Measurements from ENCODE around the gene HRH4. TPM values are rescaled to one million over a fixed set of nuclear protein-coding genes. Genes with fewer than 3 reads are reported as not detected.

The HRH4 gene
- total and polyA plus RNA-seq, 2 of the 13 experiments (the other 11 are each of a cell fraction or from before 2014, with no cell fraction given) = not detected

- TF ChIP-seq U2AF2 (IDR thresholded peaks at IDR 0.05; ENCODE audit: low read depth, low read length) (no peak), ISX (CRISPR knock-in tag; conservative IDR thresholded peaks at IDR 0.05) (no peak), SP2 (CRISPR knock-in tag; IDR thresholded peaks at IDR 0.05) (no peak), KDM2A (CRISPR knock-in tag; IDR thresholded peaks at IDR 0.05; ENCODE audit: borderline replicate concordance, low read depth) (peak; percentile 58), ZNF256 (CRISPR knock-in tag; conservative IDR thresholded peaks at IDR 0.05) (no peak), YEATS4 (CRISPR knock-in tag; IDR thresholded peaks at IDR 0.05; ENCODE audit: borderline replicate concordance) (peak; percentile 78; the same call in 1 of the 2 replicates), ZNF792 (CRISPR knock-in tag; IDR thresholded peaks at IDR 0.05) (no peak), TSC22D2 (CRISPR knock-in tag; IDR thresholded peaks at IDR 0.05; ENCODE audit: borderline replicate concordance) (no peak), CHD4 (IDR thresholded peaks at IDR 0.05; ENCODE audit: borderline replicate concordance, low read length) (no peak), ZNF30 (CRISPR knock-in tag; IDR thresholded peaks at IDR 0.05) (0 out of 2 replicates have a peak, but pooled peaks have one; percentile 29), CENPT (CRISPR knock-in tag; IDR thresholded peaks at IDR 0.05; ENCODE audit: low read depth) (no peak), AKAP8 (CRISPR knock-in tag; IDR thresholded peaks at IDR 0.05) (no peak), NKX3-1 (CRISPR knock-in tag; IDR thresholded peaks at IDR 0.05) (no peak; the same call in 1 of the 2 replicates), MIER2 (CRISPR knock-in tag; IDR thresholded peaks at IDR 0.05) (no peak), TFDP1 (CRISPR knock-in tag; IDR thresholded peaks at IDR 0.05; ENCODE audit: borderline replicate concordance) (peak; percentile 43; the same call in 1 of the 2 replicates), ZBTB14 (CRISPR knock-in tag; IDR thresholded peaks at IDR 0.05) (no peak), NBN (conservative IDR thresholded peaks at IDR 0.05) (no peak), ZNF24 (IDR thresholded peaks at IDR 0.05) (no peak), TGIF2 (CRISPR knock-in tag; IDR thresholded peaks at IDR 0.05) (no peak; the same call in 1 of the 2 replicates), MBD4 (IDR thresholded peaks at IDR 0.05; ENCODE audit: borderline replicate concordance, low read length) (no peak), CCDC6 (CRISPR knock-in tag; IDR thresholded peaks at IDR 0.05) (0 out of 2 replicates have a peak, but pooled peaks have one; percentile 45), RBAK (CRISPR knock-in tag; IDR thresholded peaks at IDR 0.05) (no peak), NFIB (CRISPR knock-in tag; IDR thresholded peaks at IDR 0.05; ENCODE audit: borderline replicate concordance) (no peak), TBL1XR1 (IDR thresholded peaks at IDR 0.05; ENCODE audit: borderline replicate concordance, low read length, partially characterized antibody) (no peak), FOXJ3 (CRISPR knock-in tag; IDR thresholded peaks at IDR 0.05; ENCODE audit: borderline replicate concordance) (no peak), ZNF770 (CRISPR knock-in tag; IDR thresholded peaks at IDR 0.05) (0 out of 2 replicates have a peak, but pooled peaks have one; percentile 11)
Observed at GRCh38 chr18:24426398-24427294, 33.8 kb upstream of the HRH4 start, which contains the start of gene IMPACT (continued).
